HCT116 (cell line): Measurements from ENCODE around the gene AMZ1. TPM values are rescaled to one million over a fixed set of nuclear protein-coding genes. Genes with fewer than 3 reads are reported as not detected.
"Not testable (repeated sequence)": the region's sequence is repeated elsewhere in the genome, so short reads cannot be mapped to it uniquely, and the experiment has no call there.

Experiments used
- ATAC-seq: fragments of 200-7000 bp; cut with Tn5 transposase; 2 replicates; pipeline ENCODE4 v1.9.1; 2020; ENCODE audit warnings: mild to moderate bottlenecking, moderate library complexity
- BruUV-seq: library from RNA; stranded (reverse); fragments of 400-500 nt; replicated peaks from 2 replicates; lab custom pipeline; 2021; lab: Mats Ljungman, UMichigan
- CTCF ChIA-PET: fragments of 300-600 bp; sonication (Branson Sonifier 250); formaldehyde crosslinking; loops from one replicate; lab custom pipeline; 2021; ENCODE audit warnings: antibody characterized with exemption; lab: Charles Lee
- POLR2A ChIA-PET: fragments of 300-600, 350-600 bp; sonication (Branson Sonifier 250); formaldehyde crosslinking; loops from one replicate; lab custom pipeline; 2021; ENCODE audit warnings: antibody characterized with exemption; lab: Charles Lee
- RAD21 ChIA-PET, 2 experiments: fragments of 300-600 bp; sonication (Branson Sonifier 250); formaldehyde crosslinking; loops; one replicate each; lab custom pipeline; 2023; ENCODE audit warnings: low total read pairs in 2 of 2; ENCODE audit not compliant: uncharacterized antibody in 2 of 2, unreplicated experiment in 2 of 2, low non-redundant PET in 1 of 2; lab: Charles Lee
- DNase-seq: peaks from one replicate; pipeline ENCODE4 v3.0.0-alpha.2; 2010; ENCODE audit warnings: low read depth, low spot score
- H2AFZ ChIP-seq: fragments of 200-600 bp; shearing (Covaris generic), sonication (generic); 2 replicates; pipeline ENCODE4 v1.6.1; 2017; ENCODE audit warnings: low read depth, mixed run types, mixed read lengths, antibody characterized with exemption, low read length; ENCODE audit not compliant: poor library complexity, severe bottlenecking
- H3K27ac ChIP-seq: 2 replicates; pipeline ENCODE4 v1.5.1; 2012; ENCODE audit warnings: low read depth, low read length
- H3K27me3 ChIP-seq: fragments of 200-600 bp; sonication (generic); 2 replicates; pipeline ENCODE4 v1.6.1; 2016; ENCODE audit warnings: mixed run types, low read length, mixed read lengths; ENCODE audit not compliant: insufficient read depth
- H3K36me3 ChIP-seq, 2 experiments: fragments of 200-500 bp in 1 of 2; fragments of 200-600 bp in 1 of 2; sonication (Bioruptor generic) in 1 of 2; sonication (generic) in 1 of 2; 2 replicates each; pipeline versions ENCODE4 v1.5.1 to v1.6.1; 2014 to 2016; ENCODE audit warnings: low read length in 2 of 2, inconsistent platforms in 1 of 2, mixed read lengths in 1 of 2, mixed run types in 1 of 2; ENCODE audit not compliant: insufficient read depth in 2 of 2, control insufficient read depth in 1 of 2
- H3K4me1 ChIP-seq, 2 experiments: fragments of 200-600 bp in 1 of 2; sonication (generic) in 1 of 2; 2 replicates each; pipeline versions ENCODE4 v1.5.1 to v1.6.1; 2012 to 2017; ENCODE audit warnings: low read length in 2 of 2, inconsistent platforms in 1 of 2, mild to moderate bottlenecking in 1 of 2, mixed read lengths in 1 of 2, mixed run types in 1 of 2, moderate library complexity in 1 of 2; ENCODE audit not compliant: insufficient read depth in 2 of 2, control insufficient read depth in 1 of 2
- H3K4me2 ChIP-seq: fragments of 200-600 bp; sonication (generic); 2 replicates; pipeline ENCODE4 v1.6.1; 2017; ENCODE audit warnings: mixed run types, low read length, mixed read lengths
- H3K4me3 ChIP-seq, 2 experiments: fragments of 200-600 bp in 1 of 2; sonication (generic) in 1 of 2; replicated peaks in 1 of 2; 2 replicates each; pipeline ENCODE4 v1.5.1; 2011 to 2016; ENCODE audit warnings: low read length in 2 of 2, control low read depth in 1 of 2, low read depth in 1 of 2, mild to moderate bottlenecking in 1 of 2, mixed read lengths in 1 of 2, mixed run types in 1 of 2
- H3K79me2 ChIP-seq: fragments of 200-600 bp; sonication (generic); 2 replicates; pipeline ENCODE4 v1.6.1; 2017; ENCODE audit warnings: mild to moderate bottlenecking, mixed run types, low read length, moderate library complexity, mixed read lengths; ENCODE audit not compliant: insufficient read depth
- H3K9ac ChIP-seq: fragments of 200-600 bp; sonication (generic); 2 replicates; pipeline ENCODE4 v1.6.1; 2016; ENCODE audit warnings: low read length, mixed read lengths
- H3K9me2 ChIP-seq: fragments of 200-600 bp; sonication (generic), shearing (Covaris generic); 2 replicates; pipeline ENCODE4 v1.6.1; 2017; ENCODE audit warnings: mixed run types, mild to moderate bottlenecking, moderate library complexity; ENCODE audit not compliant: insufficient read depth
- H3K9me3 ChIP-seq, 2 experiments: fragments of 200-500 bp in 1 of 2; fragments of 200-600 bp in 1 of 2; sonication (Bioruptor generic) in 1 of 2; sonication (generic) in 1 of 2; 2 replicates each; pipeline ENCODE4 v1.6.1; 2014 to 2017; ENCODE audit warnings: low read length in 2 of 2, mixed read lengths in 2 of 2, inconsistent platforms in 1 of 2, low read depth in 1 of 2, mild to moderate bottlenecking in 1 of 2, mixed run types in 1 of 2, moderate library complexity in 1 of 2; ENCODE audit not compliant: control insufficient read depth in 1 of 2, insufficient read depth in 1 of 2
- H4K20me1 ChIP-seq: fragments of 200-600 bp; sonication (generic), shearing (Covaris generic); 2 replicates; pipeline ENCODE4 v1.6.1; 2017; ENCODE audit warnings: mixed run types, mild to moderate bottlenecking, moderate library complexity; ENCODE audit not compliant: insufficient read depth
- CBX3 ChIP-seq: IDR thresholded peaks from 2 replicates; pipeline ENCODE4 v1.6.1; 2012; ENCODE audit warnings: low read depth
- EZH2 ChIP-seq: fragments of 200-600 bp; sonication (generic); IDR thresholded peaks from 2 replicates; pipeline ENCODE4 v1.6.1; 2017; ENCODE audit warnings: antibody characterized with exemption, mixed run types
- FOSL1 ChIP-seq: IDR thresholded peaks from 2 replicates; pipeline ENCODE4 v1.6.1; 2012; ENCODE audit warnings: low read depth
- JUND ChIP-seq: IDR thresholded peaks from 2 replicates; pipeline ENCODE4 v1.6.1; 2012
- POLR2AphosphoS5 ChIP-seq: IDR thresholded peaks from 2 replicates; pipeline ENCODE4 v1.6.1; 2011; ENCODE audit warnings: mild to moderate bottlenecking, low read depth, low read length, moderate library complexity
- RAD21 ChIP-seq: IDR thresholded peaks from 2 replicates; pipeline ENCODE4 v1.6.1; 2012; ENCODE audit warnings: low read depth, mild to moderate bottlenecking
- SIN3A ChIP-seq: IDR thresholded peaks from 2 replicates; pipeline ENCODE4 v1.6.1; 2012; ENCODE audit warnings: low read depth
- SP1 ChIP-seq: IDR thresholded peaks from 2 replicates; pipeline ENCODE4 v1.6.1; 2012; ENCODE audit warnings: low read depth
- SRF ChIP-seq: IDR thresholded peaks from 2 replicates; pipeline ENCODE4 v1.6.1; 2012; ENCODE audit warnings: low read depth
- ZNF274 ChIP-seq: fragments of 200-500 bp; sonication (Bioruptor generic); IDR thresholded peaks from 2 replicates; pipeline ENCODE4 v1.6.1; 2014; ENCODE audit warnings: mild to moderate bottlenecking, low read depth, low read length, inconsistent platforms
- intact Hi-C: fragments of 100-400 bp; cut with micrococcal nuclease; formaldehyde crosslinking; loops from 2 replicates; pipeline ENCODE4 v1.10.0; 2022
- total RNA-seq: library from RNA; stranded (reverse); gene quantifications from one replicate; pipeline ENCODE4 v1.2.1, GENCODE V29; 2021; ENCODE audit not compliant: unreplicated experiment
- TF ChIP-seq, protein P1 (sequence below): IDR thresholded peaks from 2 replicates; pipeline ENCODE4 v1.6.1; 2011; ENCODE audit warnings: mild to moderate bottlenecking, low read length, moderate library complexity; ENCODE audit not compliant: insufficient replicate concordance; ENCODE audit errors: extremely low read depth
- TF ChIP-seq, protein P2 (sequence below): IDR thresholded peaks from 2 replicates; pipeline ENCODE4 v1.6.1; 2012
- TF ChIP-seq, protein P3 (sequence below): IDR thresholded peaks from 2 replicates; pipeline ENCODE4 v1.6.1; 2012

Gene AMZ1
- total RNA-seq, 1 experiment from 2014 or later, result not detected

DNA sequence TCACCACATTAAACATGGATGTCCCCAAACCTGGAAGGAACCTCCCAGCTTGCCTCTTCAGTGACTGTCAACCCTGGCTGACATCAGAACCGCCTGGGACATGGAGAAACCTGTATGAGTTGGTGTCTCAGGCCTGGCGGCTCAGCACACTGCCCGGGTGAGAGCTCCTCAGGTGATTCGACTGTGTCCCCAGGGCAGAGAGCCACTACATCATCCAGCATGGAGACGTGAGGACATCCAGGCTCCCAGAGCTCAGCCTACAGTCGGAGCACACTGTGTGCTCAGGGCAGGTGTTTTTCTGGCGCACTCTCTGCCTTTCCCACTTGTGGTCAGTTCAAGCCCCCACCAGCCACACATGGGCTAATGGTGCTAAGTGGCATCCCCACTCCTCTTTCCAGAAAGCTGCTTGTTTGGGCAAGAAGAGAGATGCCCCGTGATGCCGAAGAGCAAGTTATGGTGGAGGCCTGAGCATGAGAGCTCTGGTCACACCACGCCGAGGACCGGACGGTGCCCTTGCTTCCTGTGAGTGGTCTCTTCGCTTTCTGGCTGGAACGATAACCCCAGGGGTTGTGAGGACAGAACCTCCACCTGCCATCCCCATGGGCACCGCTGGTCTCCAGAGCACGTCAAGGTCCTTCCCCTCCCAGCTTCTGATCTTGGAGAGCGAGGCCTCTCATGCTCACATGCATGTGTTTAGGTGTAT lies 38.5 kb downstream of the AMZ1 start:
- Histone ChIP-seq H3K4me3 (no peak overlapping the region), H4K20me1 (no peaks in the 10 kb centered on the region), H3K9me2 (no peaks in the 10 kb centered on the region), H3K27me3 (no peaks in the 10 kb centered on the region), H3K79me2 (no peaks in the 10 kb centered on the region), H3K9me3 (no peaks in the 10 kb centered on the region), H3K4me2 (no peak overlapping the region), H3K4me1 (peaks cover 0 to under 1% of the 10 kb centered on the region in 2 experiments; a peak in 1 of 4 replicates), H3K27ac (no peak overlapping the region), H3K9ac (no peak overlapping the region), H2AFZ (no peak overlapping the region), H3K36me3 (no peaks in the 10 kb centered on the region)
- CTCF ChIA-PET, result no interaction called here
- no peak for DNase-seq
- TF ChIP-seq SP1, result no peak
- TF ChIP-seq SIN3A, result no peak
- TF ChIP-seq FOSL1, result no peak
- TF ChIP-seq POLR2AphosphoS5, result no peak
- no peak for TF ChIP-seq SRF
- TF ChIP-seq, protein P1, sequence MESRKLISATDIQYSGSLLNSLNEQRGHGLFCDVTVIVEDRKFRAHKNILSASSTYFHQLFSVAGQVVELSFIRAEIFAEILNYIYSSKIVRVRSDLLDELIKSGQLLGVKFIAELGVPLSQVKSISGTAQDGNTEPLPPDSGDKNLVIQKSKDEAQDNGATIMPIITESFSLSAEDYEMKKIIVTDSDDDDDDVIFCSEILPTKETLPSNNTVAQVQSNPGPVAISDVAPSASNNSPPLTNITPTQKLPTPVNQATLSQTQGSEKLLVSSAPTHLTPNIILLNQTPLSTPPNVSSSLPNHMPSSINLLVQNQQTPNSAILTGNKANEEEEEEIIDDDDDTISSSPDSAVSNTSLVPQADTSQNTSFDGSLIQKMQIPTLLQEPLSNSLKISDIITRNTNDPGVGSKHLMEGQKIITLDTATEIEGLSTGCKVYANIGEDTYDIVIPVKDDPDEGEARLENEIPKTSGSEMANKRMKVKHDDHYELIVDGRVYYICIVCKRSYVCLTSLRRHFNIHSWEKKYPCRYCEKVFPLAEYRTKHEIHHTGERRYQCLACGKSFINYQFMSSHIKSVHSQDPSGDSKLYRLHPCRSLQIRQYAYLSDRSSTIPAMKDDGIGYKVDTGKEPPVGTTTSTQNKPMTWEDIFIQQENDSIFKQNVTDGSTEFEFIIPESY, result no peak
- TF ChIP-seq, protein P2, sequence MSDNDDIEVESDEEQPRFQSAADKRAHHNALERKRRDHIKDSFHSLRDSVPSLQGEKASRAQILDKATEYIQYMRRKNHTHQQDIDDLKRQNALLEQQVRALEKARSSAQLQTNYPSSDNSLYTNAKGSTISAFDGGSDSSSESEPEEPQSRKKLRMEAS, result no peak
- TF ChIP-seq JUND, result no peak
- TF ChIP-seq ZNF274, result no peak
- TF ChIP-seq CBX3, result no peak
- no peak for TF ChIP-seq EZH2
- TF ChIP-seq, protein P3, sequence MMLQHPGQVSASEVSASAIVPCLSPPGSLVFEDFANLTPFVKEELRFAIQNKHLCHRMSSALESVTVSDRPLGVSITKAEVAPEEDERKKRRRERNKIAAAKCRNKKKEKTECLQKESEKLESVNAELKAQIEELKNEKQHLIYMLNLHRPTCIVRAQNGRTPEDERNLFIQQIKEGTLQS, result no peak
- TF ChIP-seq RAD21, result no peak
- POLR2A ChIA-PET, result no interaction called here
- RAD21 ChIA-PET, result no interaction called here
- no peak for ATAC-seq
- intact Hi-C loops, result no loop called here
- no TSS peak for BruUV-seq

DNA sequence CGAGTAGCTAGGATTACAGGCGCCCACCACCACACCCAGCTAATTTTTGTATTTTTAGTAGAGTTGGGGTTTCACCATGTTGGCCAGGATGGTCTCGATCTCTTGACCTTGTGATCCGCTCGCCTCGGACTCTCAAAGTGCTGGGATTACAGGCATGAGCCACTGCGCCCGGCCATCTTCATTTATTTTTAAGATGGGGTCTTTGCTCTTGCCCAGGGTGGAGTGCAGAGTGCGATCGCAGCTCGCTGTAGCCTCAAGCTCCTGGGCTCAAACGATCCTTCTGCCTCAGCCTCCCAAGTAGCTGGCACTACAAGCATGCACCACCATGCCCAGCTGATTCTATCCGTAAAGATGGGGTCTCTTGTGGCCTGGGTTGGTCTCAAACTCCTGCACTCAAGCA lies 39.2 kb downstream of the AMZ1 start:
- RAD21 ChIA-PET, intact Hi-C loops, POLR2A ChIA-PET, H3K27ac ChIP-seq, H3K4me2 ChIP-seq, CTCF ChIA-PET, H3K4me1 ChIP-seq, H3K4me3 ChIP-seq, H3K27me3 ChIP-seq, H2AFZ ChIP-seq, H4K20me1 ChIP-seq, H3K79me2 ChIP-seq, H3K9ac ChIP-seq, H3K9me3 ChIP-seq, ATAC-seq, H3K9me2 ChIP-seq, H3K36me3 ChIP-seq, DNase-seq, BruUV-seq: not testable (repeated sequence)
